Activated T-cell treated with anti-CD3 and anti-CD28 coated beads, Interleukin-2, amount 50 U/mL, for 48 hours (primary cell): ENCODE measurements around the gene EVX1.
A peak's percentile ranks its signal among the peaks of the same experiment; 100 is the strongest.

Experiments
- DNase-seq, 2 experiments: peaks; one replicate each; pipeline ENCODE4 v3.0.0-alpha.2; 2020

EVX1 gene

GRCh38 chr7:27205325-27206280, 37.0 kb upstream of the EVX1 start:
- DNase-seq = no peak

- DNase-seq = no peak
These were observed 35.1 kb upstream of the EVX1 start for GRCh38 chr7:27207348-27207985.

- no peak for DNase-seq
These were observed 33.6 kb upstream of the EVX1 start for GRCh38 chr7:27208998-27209397.

- no peak for DNase-seq
These were observed 32.6 kb upstream of the EVX1 start for GRCh38 chr7:27209933-27210440.

- DNase-seq = peak; percentile 65 to 73
These were observed 32.0 kb upstream of the EVX1 start for GRCh38 chr7:27210441-27211083.

- DNase-seq = no peak
These were observed 31.5 kb upstream of the EVX1 start for GRCh38 chr7:27211084-27211446.

- DNase-seq = no peak
These were observed 30.8 kb upstream of the EVX1 start for GRCh38 chr7:27211764-27212204.

- DNase-seq = peak in 1 of 2 experiments; percentile 32
These were observed 29.8 kb upstream of the EVX1 start for GRCh38 chr7:27212497-27213432.

GRCh38 chr7:27213433-27214238, 29.0 kb upstream of the EVX1 start:
- no peak for DNase-seq

- no peak for DNase-seq
These were observed 28.2 kb upstream of the EVX1 start for GRCh38 chr7:27214239-27214950.

- no peak for DNase-seq
These were observed 27.2 kb upstream of the EVX1 start for GRCh38 chr7:27215356-27215755.

- DNase-seq = no peak
These were observed 24.7 kb upstream of the EVX1 start for GRCh38 chr7:27217951-27218350.

- DNase-seq = no peak
These were observed 22.8 kb upstream of the EVX1 start for GRCh38 chr7:27219821-27220220.

GRCh38 chr7:27220440-27220955, 22.1 kb upstream of the EVX1 start:
- no peak for DNase-seq

GRCh38 chr7:27221201-27221797, 21.3 kb upstream of the EVX1 start:
- DNase-seq = no peak

GRCh38 chr7:27223941-27224575, 18.5 kb upstream of the EVX1 start:
- no peak for DNase-seq

- no peak for DNase-seq
These were observed 17.3 kb upstream of the EVX1 start for GRCh38 chr7:27224983-27225934.

GRCh38 chr7:27229448-27229847, 13.2 kb upstream of the EVX1 start:
- DNase-seq = no peak
